Suppressor macrophage (primary cell): ENCODE results near the gene RSPH10B.
"Not testable (repeated sequence)": the region's sequence is repeated elsewhere in the genome, so short reads cannot be mapped to it uniquely, and the experiment has no call there.

Experiments
- DNase-seq, 4 experiments: peaks; one replicate each; pipeline ENCODE4 v3.0.0-alpha.2; 2020 to 2022

RSPH10B gene

GRCh38 chr7:5926263-5926870 lies 44.1 kb downstream of the RSPH10B start:
- DNase-seq = not testable (repeated sequence)

GRCh38 chr7:5924630-5925029 lies 45.9 kb downstream of the RSPH10B start:
- DNase-seq = not testable (repeated sequence)

GRCh38 chr7:5924180-5924579 lies 46.3 kb downstream of the RSPH10B start:
- DNase-seq = not testable (repeated sequence)

GRCh38 chr7:5916529-5916928 lies 54.0 kb downstream of the RSPH10B start:
- not testable (repeated sequence) for DNase-seq

- DNase-seq = not testable (repeated sequence)
Measured at GRCh38 chr7:5908835-5909234, 61.7 kb downstream of the RSPH10B start.

- DNase-seq = not testable (repeated sequence)
Measured at GRCh38 chr7:5904726-5905125, 65.8 kb downstream of the RSPH10B start.

GRCh38 chr7:5903002-5903401 lies 67.5 kb downstream of the RSPH10B start:
- DNase-seq = not testable (repeated sequence)

GRCh38 chr7:5898480-5899224 lies 71.8 kb downstream of the RSPH10B start, which contains the start of gene CCZ1:
TSS of gene CCZ1 (plus strand) at chr7:5898733. CDS start at chr7:5898800, 67 bp downstream.
- peak; percentile 46 to 83 (median 62) for DNase-seq

- not testable (repeated sequence) for DNase-seq
Measured at GRCh38 chr7:5897369-5897919, 73.0 kb downstream of the RSPH10B start.

- no peak for DNase-seq
Measured at GRCh38 chr7:5892498-5892897, 78.0 kb downstream of the RSPH10B start.

GRCh38 chr7:5890244-5890643 lies 80.2 kb downstream of the RSPH10B start:
- DNase-seq = not testable (repeated sequence)

GRCh38 chr7:5888021-5888420 lies 82.5 kb downstream of the RSPH10B start:
- DNase-seq = not testable (repeated sequence)

- DNase-seq = not testable (repeated sequence)
Measured at GRCh38 chr7:5884431-5884830, 86.1 kb downstream of the RSPH10B start.

- DNase-seq = not testable (repeated sequence)
Measured at GRCh38 chr7:5880106-5880505, 90.4 kb downstream of the RSPH10B start.

GRCh38 chr7:5879591-5879990 lies 90.9 kb downstream of the RSPH10B start:
- DNase-seq = not testable (repeated sequence)
